SH-SY5Y (cell line): ENCODE data around the gene TRAP1.

Source experiments
- GATA2 ChIP-seq: IDR thresholded peaks from 2 replicates; pipeline ENCODE4 v1.6.1; 2011; ENCODE audit warnings: mild to moderate bottlenecking, low read depth, low read length
- GATA3 ChIP-seq: IDR thresholded peaks from 2 replicates; pipeline ENCODE4 v1.6.1; 2011; ENCODE audit warnings: low read depth, mild to moderate bottlenecking, low read length, moderate library complexity

GRCh38 chr16:3625331-3625730, 92.0 kb downstream of the TRAP1 start:
- TF ChIP-seq GATA3 (no peak), GATA2 (no peak)
